ENCODE results near the gene TMEM187. TPM values are rescaled to one million over a fixed set of nuclear protein-coding genes. Genes with fewer than 3 reads are reported as not detected.
"Not testable (repeated sequence)": the region's sequence is repeated elsewhere in the genome, so short reads cannot be mapped to it uniquely, and the experiment has no call there.

Gene TMEM187
- total RNA-seq, 4 donors from 2014 or later = 1.5 to 9.5 (median 5.4) TPM

DNA sequence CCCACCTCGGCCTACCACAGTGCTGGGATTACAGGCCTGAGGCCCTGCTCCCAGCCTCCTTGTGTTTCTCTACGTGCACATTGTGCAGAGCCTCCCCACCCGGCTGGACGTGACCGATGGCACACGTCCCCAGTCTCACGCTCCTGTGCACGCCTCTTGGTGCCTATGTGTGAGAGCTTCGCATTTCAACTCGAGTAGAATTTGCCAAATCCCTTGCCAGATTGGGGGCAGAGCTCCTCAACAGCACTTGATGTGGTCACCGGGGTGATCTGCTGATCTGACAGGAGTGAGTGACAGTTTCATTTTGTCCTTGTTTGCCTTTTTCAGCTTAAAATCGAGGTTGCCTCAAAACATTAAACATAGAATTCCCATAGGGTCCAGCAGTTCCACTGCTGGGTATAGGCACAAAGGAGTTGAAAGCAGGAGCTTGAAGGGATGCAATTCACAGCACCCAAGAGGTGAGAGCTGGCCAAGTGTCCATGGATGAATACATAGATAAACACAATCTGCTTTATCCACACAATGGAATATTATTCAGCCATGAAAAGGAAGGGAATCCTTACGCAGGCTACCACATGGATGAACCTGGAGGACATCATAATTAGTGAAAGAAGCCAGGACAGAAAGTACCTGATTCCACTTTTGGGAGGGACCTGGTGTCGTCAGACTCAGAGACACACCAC is 17.6 kb downstream of the TMEM187 start:
- 93 to 100% methylated on average over 1 to 3 of the region's 14 CpGs for WGBS, 2 donors (ENCODE audit: low coverage in 1 of 2)

DNA sequence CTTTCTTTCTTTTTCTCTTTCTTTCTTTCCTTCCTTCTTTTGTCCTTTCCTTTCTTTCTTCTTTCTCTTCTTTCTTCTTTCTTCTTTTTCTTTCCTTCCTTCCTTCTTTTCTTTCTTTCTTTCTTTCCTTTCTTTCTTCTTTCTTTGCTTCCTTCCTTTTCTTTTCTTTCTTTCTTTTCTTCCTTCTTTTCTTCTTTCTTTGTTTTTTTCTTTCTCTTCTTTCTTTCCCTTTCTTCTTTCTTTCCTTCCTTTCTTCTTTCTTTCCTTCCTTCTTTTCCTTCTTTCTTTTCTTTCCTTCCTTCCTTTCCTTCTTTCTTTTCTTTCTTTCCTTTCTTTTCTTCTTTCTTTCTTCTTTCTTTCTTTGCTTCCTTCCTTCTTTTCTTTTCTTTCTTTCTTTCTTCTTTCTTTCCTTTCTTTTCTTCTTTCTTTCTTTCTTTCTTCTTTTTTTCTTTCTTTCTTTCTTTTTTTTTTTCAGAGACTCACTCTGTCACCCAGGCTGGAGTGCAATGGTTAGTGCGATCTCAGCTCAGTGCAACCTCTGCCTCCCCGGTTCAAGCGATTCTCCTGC is 18.5 kb downstream of the TMEM187 start:
- no peaks in the 10 kb centered on the region for H3K4me1 ChIP-seq
- TF ChIP-seq EP300 (IDR thresholded peaks at IDR 0.05) (no peak), POLR2A (IDR thresholded peaks at IDR 0.05) (no peak), POLR2AphosphoS5 (IDR thresholded peaks at IDR 0.05) (no peak)
- TF ChIP-seq, protein P1, sequence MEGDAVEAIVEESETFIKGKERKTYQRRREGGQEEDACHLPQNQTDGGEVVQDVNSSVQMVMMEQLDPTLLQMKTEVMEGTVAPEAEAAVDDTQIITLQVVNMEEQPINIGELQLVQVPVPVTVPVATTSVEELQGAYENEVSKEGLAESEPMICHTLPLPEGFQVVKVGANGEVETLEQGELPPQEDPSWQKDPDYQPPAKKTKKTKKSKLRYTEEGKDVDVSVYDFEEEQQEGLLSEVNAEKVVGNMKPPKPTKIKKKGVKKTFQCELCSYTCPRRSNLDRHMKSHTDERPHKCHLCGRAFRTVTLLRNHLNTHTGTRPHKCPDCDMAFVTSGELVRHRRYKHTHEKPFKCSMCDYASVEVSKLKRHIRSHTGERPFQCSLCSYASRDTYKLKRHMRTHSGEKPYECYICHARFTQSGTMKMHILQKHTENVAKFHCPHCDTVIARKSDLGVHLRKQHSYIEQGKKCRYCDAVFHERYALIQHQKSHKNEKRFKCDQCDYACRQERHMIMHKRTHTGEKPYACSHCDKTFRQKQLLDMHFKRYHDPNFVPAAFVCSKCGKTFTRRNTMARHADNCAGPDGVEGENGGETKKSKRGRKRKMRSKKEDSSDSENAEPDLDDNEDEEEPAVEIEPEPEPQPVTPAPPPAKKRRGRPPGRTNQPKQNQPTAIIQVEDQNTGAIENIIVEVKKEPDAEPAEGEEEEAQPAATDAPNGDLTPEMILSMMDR (IDR thresholded peaks at IDR 0.05) = no peak

More for the DNA sequence above, 17.6 kb downstream of the TMEM187 start:
- no peak for ATAC-seq
- Histone ChIP-seq H3K4me3 (no peak overlapping the region), H3K9me3 (no peaks in the 10 kb centered on the region), H3K4me1 (peaks cover 0 to 2% (median 0%) of the 10 kb centered on the region in 3 donors), H3K27me3 (no peaks in the 10 kb centered on the region), H3K36me3 (no peaks in the 10 kb centered on the region), H3K27ac (no peak overlapping the region)
- TF ChIP-seq, protein P1 (IDR thresholded peaks at IDR 0.05) = no peak
- TF ChIP-seq EP300 (IDR thresholded peaks at IDR 0.05) (no peak), POLR2A (IDR thresholded peaks at IDR 0.05) (no peak), POLR2AphosphoS5 (IDR thresholded peaks at IDR 0.05) (no peak)

DNA sequence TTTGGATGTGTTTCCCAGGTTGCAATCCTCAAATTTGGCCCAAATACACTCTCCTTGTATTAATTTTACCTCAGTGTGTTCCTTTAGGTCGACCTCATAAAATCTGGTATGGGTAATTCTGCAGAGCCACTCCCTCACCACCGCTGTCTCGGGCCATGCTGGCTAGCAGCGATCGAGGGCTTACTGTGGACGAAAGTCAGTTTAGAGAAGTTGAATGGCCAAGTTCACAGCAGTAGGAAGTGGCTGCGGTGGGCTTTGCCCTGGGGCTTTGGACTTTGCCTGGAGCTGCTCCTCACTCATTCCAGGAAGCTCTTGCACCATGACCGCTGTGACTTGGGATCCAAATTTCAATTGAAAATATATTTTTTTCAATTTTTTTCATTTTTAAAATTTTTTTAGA is 19.6 kb downstream of the TMEM187 start:
- TF ChIP-seq POLR2A (IDR thresholded peaks at IDR 0.05) = no peak
- TF ChIP-seq EP300 (IDR thresholded peaks at IDR 0.05) = no peak
- no peak for TF ChIP-seq POLR2AphosphoS5 (IDR thresholded peaks at IDR 0.05)
- TF ChIP-seq, protein P1 (IDR thresholded peaks at IDR 0.05) = no peak
- Histone ChIP-seq H3K4me3 (no peak overlapping the region), H3K36me3 (no peaks in the 10 kb centered on the region), H3K4me1 (no peaks in the 10 kb centered on the region), H3K9me3 (no peaks in the 10 kb centered on the region), H3K27me3 (no peaks in the 10 kb centered on the region), H3K27ac (no peak overlapping the region)
- 60 to 100% methylated on average over 1 of the region's 8 CpGs for whole genome bisulfite sequencing, 2 donors (ENCODE audit: low coverage in 1 of 2)
- no peak for ATAC-seq

More for the DNA sequence above, 18.5 kb downstream of the TMEM187 start:
- no peak for ATAC-seq
- H3K9me3 ChIP-seq = no peaks in the 10 kb centered on the region
- H3K4me3 ChIP-seq = no peak overlapping the region
- H3K27ac ChIP-seq = no peak overlapping the region
- WGBS, 2 donors (ENCODE audit: low coverage in 1 of 2) = 95% methylated on average over 3 of the region's 3 CpGs; no CpG with 5 or more reads in 1 of the 2 donors
- no peaks in the 10 kb centered on the region for H3K36me3 ChIP-seq
- no peaks in the 10 kb centered on the region for H3K27me3 ChIP-seq

DNA sequence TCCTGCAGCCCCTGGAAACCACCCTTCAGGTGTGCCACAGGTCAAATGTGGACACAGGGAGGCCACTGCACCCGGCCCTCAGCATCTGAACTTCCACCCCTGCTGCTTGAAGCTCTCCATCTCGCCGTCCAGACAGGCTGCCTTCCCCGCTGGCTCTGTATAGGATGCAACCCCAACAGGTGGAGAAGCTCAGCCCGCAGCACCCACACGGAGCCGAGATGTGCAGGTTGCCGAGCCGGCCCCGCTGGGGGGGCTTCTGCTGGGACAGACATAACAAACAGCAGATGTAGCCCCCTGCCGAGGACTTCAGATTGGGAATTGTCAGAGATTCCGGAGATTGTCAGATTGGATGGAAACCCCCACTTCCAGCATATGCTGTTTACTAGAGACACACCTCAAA is 20.5 kb downstream of the TMEM187 start:
- no peaks in the 10 kb centered on the region for H3K36me3 ChIP-seq
- H3K4me1 ChIP-seq = no peaks in the 10 kb centered on the region
- no peak overlapping the region for H3K4me3 ChIP-seq
- no CpG with 5 or more reads among the region's 12 CpGs for WGBS, 2 donors (ENCODE audit: low coverage in 1 of 2)
- ATAC-seq = no peak
- H3K27ac ChIP-seq = no peak overlapping the region
- no peaks in the 10 kb centered on the region for H3K9me3 ChIP-seq
- no peaks in the 10 kb centered on the region for H3K27me3 ChIP-seq
- TF ChIP-seq, protein P1 (IDR thresholded peaks at IDR 0.05) = no peak
- TF ChIP-seq EP300 (IDR thresholded peaks at IDR 0.05) (no peak), POLR2AphosphoS5 (IDR thresholded peaks at IDR 0.05) (no peak), POLR2A (IDR thresholded peaks at IDR 0.05) (no peak)

DNA sequence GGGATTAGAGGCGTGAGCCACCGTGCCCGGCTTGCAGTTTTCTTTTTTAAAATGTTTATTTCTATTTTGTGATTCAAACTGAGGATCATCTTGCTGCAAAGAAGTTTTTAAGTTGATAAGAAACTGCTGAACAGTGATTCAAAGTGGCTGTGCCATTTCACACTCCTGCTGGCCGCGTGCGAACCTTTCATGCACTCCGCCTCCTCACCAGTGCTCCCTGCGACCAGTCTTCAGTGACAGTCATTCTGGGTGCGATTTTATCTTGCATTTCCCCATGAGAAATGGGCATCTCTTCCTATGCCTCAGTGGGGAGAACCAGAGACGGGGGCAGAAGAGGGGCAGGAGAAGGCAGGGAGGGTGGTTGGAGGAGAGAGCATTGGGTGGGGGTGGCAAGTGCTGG is 21.4 kb downstream of the TMEM187 start:
- no peaks in the 10 kb centered on the region for H3K4me1 ChIP-seq
- 81 to 88% methylated on average over 6 to 7 of the region's 10 CpGs for WGBS, 2 donors (ENCODE audit: low coverage in 1 of 2)
- no peak overlapping the region for H3K27ac ChIP-seq
- ATAC-seq = no peak
- no peak overlapping the region for H3K4me3 ChIP-seq
- no peaks in the 10 kb centered on the region for H3K36me3 ChIP-seq
- H3K9me3 ChIP-seq = no peaks in the 10 kb centered on the region
- TF ChIP-seq POLR2AphosphoS5 (IDR thresholded peaks at IDR 0.05) = no peak
- TF ChIP-seq EP300 (IDR thresholded peaks at IDR 0.05) = no peak
- TF ChIP-seq, protein P1 (IDR thresholded peaks at IDR 0.05) = no peak
- TF ChIP-seq POLR2A (IDR thresholded peaks at IDR 0.05) = no peak
- no peaks in the 10 kb centered on the region for H3K27me3 ChIP-seq

DNA sequence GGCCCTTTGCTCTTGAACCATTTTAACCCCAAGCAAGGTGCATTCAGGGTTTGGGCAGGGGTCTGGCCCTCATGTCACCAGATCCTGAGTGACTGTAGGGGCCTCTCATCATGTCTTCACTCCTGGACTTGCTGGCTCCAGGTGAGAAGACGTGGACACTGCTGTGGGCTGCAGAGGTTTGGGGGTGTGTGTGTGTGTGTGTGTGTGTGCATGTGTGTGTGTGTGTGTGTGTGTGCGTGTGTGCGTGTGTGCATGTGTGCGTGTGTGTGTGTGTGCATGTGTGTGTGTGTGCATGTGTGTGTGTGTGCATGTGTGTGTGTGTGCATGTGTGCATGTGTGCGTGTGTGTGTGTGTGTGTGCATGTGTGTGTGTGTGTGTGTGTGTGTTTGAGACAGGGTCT is 21.8 kb downstream of the TMEM187 start:
- not testable (repeated sequence) for H3K27ac ChIP-seq, H3K36me3 ChIP-seq, ATAC-seq, H3K4me1 ChIP-seq, H3K4me3 ChIP-seq, H3K27me3 ChIP-seq, H3K9me3 ChIP-seq
- no CpG with 5 or more reads among the region's 5 CpGs for WGBS, 2 donors (ENCODE audit: low coverage in 1 of 2)
